Measurements from ENCODE around the gene PRR20B. TPM values are rescaled to one million over a fixed set of nuclear protein-coding genes. Genes with fewer than 3 reads are reported as not detected.
"Not testable (repeated sequence)": the region's sequence is repeated elsewhere in the genome, so short reads cannot be mapped to it uniquely, and the experiment has no call there.

PRR20B gene
- total and polyA plus RNA-seq, 2 donors from 2014 or later, result not detected

- FAIRE-seq (no peak), DNase-seq (no peak)
- H3K4me3 ChIP-seq (ENCODE audit: low read length in 3 of 3), result no peak overlapping the region
- no peak for TF ChIP-seq CTCF (IDR thresholded peaks at IDR 0.05; ENCODE audit: borderline replicate concordance, extremely low read depth, insufficient read depth)
- intact Hi-C loops (cut with DNase I), result no loop called here
- no peaks in the 10 kb centered on the region for H3K4me1 ChIP-seq (ENCODE audit: control insufficient read depth in 2 of 3, insufficient read depth in 2 of 3, low read depth in 1 of 3, low read length in 3 of 3)
- H3K27ac ChIP-seq (ENCODE audit: low read depth in 2 of 2, low read length in 2 of 2), result no peak overlapping the region
- H3K9me3 ChIP-seq (ENCODE audit: control insufficient read depth in 2 of 3, insufficient read depth in 1 of 3, low read length in 3 of 3), result no peaks in the 10 kb centered on the region
- H3K27me3 ChIP-seq (ENCODE audit: control insufficient read depth, insufficient read depth, low read length), result no peaks in the 10 kb centered on the region
- no peak overlapping the region for H3K9ac ChIP-seq (ENCODE audit: low read length in 3 of 3)
- H3K36me3 ChIP-seq (ENCODE audit: control insufficient read depth in 2 of 3, insufficient read depth in 3 of 3, low read length in 3 of 3), result no peaks in the 10 kb centered on the region
These were observed 11.2 kb upstream of the PRR20B start for GRCh38 chr13:57136093-57136492.

DNA sequence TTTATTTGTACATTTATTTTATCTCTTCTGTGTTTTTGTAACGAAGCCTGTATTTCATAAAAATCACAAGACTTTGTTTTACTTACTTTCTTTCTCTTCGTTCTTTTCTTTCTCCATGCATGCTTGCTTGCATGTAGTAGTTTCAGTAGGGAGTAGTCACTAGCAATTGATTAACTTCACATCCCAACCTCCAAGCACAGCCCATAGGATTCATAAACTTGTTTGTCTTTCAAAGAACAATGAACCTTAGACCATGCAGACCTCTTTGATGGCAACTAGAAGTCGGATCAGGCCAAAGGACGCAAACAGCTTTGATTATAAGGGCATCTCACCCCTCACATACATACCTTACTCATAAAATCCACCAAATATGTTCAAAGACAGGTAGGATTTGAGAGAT, 9.7 kb upstream of the PRR20B start:
- Histone ChIP-seq H3K9me3 (ENCODE audit: control insufficient read depth in 2 of 3, insufficient read depth in 1 of 3, low read length in 3 of 3) (no peaks in the 10 kb centered on the region), H3K4me1 (ENCODE audit: control insufficient read depth in 2 of 3, insufficient read depth in 2 of 3, low read depth in 1 of 3, low read length in 3 of 3) (no peaks in the 10 kb centered on the region), H3K27ac (ENCODE audit: low read depth in 2 of 2, low read length in 2 of 2) (no peak overlapping the region), H3K4me3 (ENCODE audit: low read length in 3 of 3) (no peak overlapping the region), H3K36me3 (ENCODE audit: control insufficient read depth in 2 of 3, insufficient read depth in 3 of 3, low read length in 3 of 3) (no peaks in the 10 kb centered on the region), H3K9ac (ENCODE audit: low read length in 3 of 3) (no peak overlapping the region), H3K27me3 (ENCODE audit: control insufficient read depth, insufficient read depth, low read length) (no peaks in the 10 kb centered on the region)
- DNase-seq (peak in 1 of 5 donors; percentile 16), FAIRE-seq (no peak)
- no peak for TF ChIP-seq CTCF (IDR thresholded peaks at IDR 0.05; ENCODE audit: borderline replicate concordance, extremely low read depth, insufficient read depth)
- intact Hi-C loops (cut with DNase I), result no loop called here

GRCh38 chr13:57138988-57139387, 8.3 kb upstream of the PRR20B start:
- Histone ChIP-seq H3K4me3 (ENCODE audit: low read length in 3 of 3) (no peak overlapping the region), H3K27me3 (ENCODE audit: control insufficient read depth, insufficient read depth, low read length) (no peaks in the 10 kb centered on the region), H3K4me1 (ENCODE audit: control insufficient read depth in 2 of 3, insufficient read depth in 2 of 3, low read depth in 1 of 3, low read length in 3 of 3) (no peaks in the 10 kb centered on the region), H3K9me3 (ENCODE audit: control insufficient read depth in 2 of 3, insufficient read depth in 1 of 3, low read length in 3 of 3) (no peaks in the 10 kb centered on the region), H3K36me3 (ENCODE audit: control insufficient read depth in 2 of 3, insufficient read depth in 3 of 3, low read length in 3 of 3) (no peaks in the 10 kb centered on the region), H3K27ac (ENCODE audit: low read depth in 2 of 2, low read length in 2 of 2) (no peak overlapping the region), H3K9ac (ENCODE audit: low read length in 3 of 3) (no peak overlapping the region)
- TF ChIP-seq CTCF (IDR thresholded peaks at IDR 0.05; ENCODE audit: borderline replicate concordance, extremely low read depth, insufficient read depth), result no peak
- intact Hi-C loops (cut with DNase I), result no loop called here
- DNase-seq, result no peak
- no peak for FAIRE-seq

- H3K9me3 ChIP-seq (ENCODE audit: control insufficient read depth in 2 of 3, insufficient read depth in 1 of 3, low read length in 3 of 3); H3K9ac ChIP-seq (ENCODE audit: low read length in 3 of 3); FAIRE-seq; H3K4me1 ChIP-seq (ENCODE audit: control insufficient read depth in 2 of 3, insufficient read depth in 2 of 3, low read depth in 1 of 3, low read length in 3 of 3); H3K27me3 ChIP-seq (ENCODE audit: control insufficient read depth, insufficient read depth, low read length); H3K36me3 ChIP-seq (ENCODE audit: control insufficient read depth in 2 of 3, insufficient read depth in 3 of 3, low read length in 3 of 3); H3K27ac ChIP-seq (ENCODE audit: low read depth in 2 of 2, low read length in 2 of 2); H3K4me3 ChIP-seq (ENCODE audit: low read length in 3 of 3); intact Hi-C loops (cut with DNase I); DNase-seq: not testable (repeated sequence)
These were observed 7.5 kb upstream of the PRR20B start for GRCh38 chr13:57139781-57140180.

GRCh38 chr13:57140235-57140968, 6.9 kb upstream of the PRR20B start, which contains the start of gene PRR20A:
Gene PRR20A (plus strand): TSS chr13:57140918. CDS start chr13:57141305, 387 bp downstream.
- FAIRE-seq; H3K9me3 ChIP-seq (ENCODE audit: control insufficient read depth in 2 of 3, insufficient read depth in 1 of 3, low read length in 3 of 3); H3K9ac ChIP-seq (ENCODE audit: low read length in 3 of 3); DNase-seq; H3K27ac ChIP-seq (ENCODE audit: low read depth in 2 of 2, low read length in 2 of 2); H3K4me3 ChIP-seq (ENCODE audit: low read length in 3 of 3); intact Hi-C loops (cut with DNase I); H3K27me3 ChIP-seq (ENCODE audit: control insufficient read depth, insufficient read depth, low read length); H3K4me1 ChIP-seq (ENCODE audit: control insufficient read depth in 2 of 3, insufficient read depth in 2 of 3, low read depth in 1 of 3, low read length in 3 of 3); H3K36me3 ChIP-seq (ENCODE audit: control insufficient read depth in 2 of 3, insufficient read depth in 3 of 3, low read length in 3 of 3): not testable (repeated sequence)

DNA sequence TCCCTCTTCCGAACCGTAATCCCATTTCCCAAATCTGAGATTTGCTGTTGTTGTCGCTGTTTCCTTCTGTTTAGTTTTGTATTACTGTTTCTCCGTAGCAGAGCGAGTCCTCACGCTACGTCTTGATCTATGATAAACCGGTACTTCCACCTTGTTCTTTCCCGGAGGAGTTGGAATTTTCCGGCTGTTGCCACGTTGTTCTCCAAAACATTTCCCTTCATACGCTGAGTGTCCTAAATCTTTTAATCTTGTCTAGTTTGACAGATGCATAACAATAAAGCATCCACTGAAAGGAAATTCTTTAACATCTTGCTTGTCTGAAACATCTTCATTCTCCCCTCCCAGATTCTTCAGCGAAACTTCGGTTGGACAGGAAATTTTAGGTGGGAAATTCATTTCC, 818 bp downstream of the PRR20B start:
- FAIRE-seq; H3K27ac ChIP-seq (ENCODE audit: low read depth in 2 of 2, low read length in 2 of 2); intact Hi-C loops (cut with DNase I); DNase-seq; H3K27me3 ChIP-seq (ENCODE audit: control insufficient read depth, insufficient read depth, low read length); H3K36me3 ChIP-seq (ENCODE audit: control insufficient read depth in 2 of 3, insufficient read depth in 3 of 3, low read length in 3 of 3); H3K9me3 ChIP-seq (ENCODE audit: control insufficient read depth in 2 of 3, insufficient read depth in 1 of 3, low read length in 3 of 3); H3K4me1 ChIP-seq (ENCODE audit: control insufficient read depth in 2 of 3, insufficient read depth in 2 of 3, low read depth in 1 of 3, low read length in 3 of 3); H3K4me3 ChIP-seq (ENCODE audit: low read length in 3 of 3); H3K9ac ChIP-seq (ENCODE audit: low read length in 3 of 3): not testable (repeated sequence)
